ENCODE results near the gene ALX4. TPM values are rescaled to one million over a fixed set of nuclear protein-coding genes. Genes with fewer than 3 reads are reported as not detected.

The ALX4 gene
- total RNA-seq, 1 donor from 2014 or later, result not detected

GRCh38 chr11:44316659-44317240 is 6.8 kb upstream of the ALX4 start:
- no peak for TF ChIP-seq CTCF (IDR thresholded peaks at IDR 0.05)
- Histone ChIP-seq H3K4me1 (peaks cover 16% of the 10 kb centered on the region), H3K36me3 (no peaks in the 10 kb centered on the region), H3K27me3 (ENCODE audit: low read depth) (peaks cover 99% of the 10 kb centered on the region), H3K9me3 (no peaks in the 10 kb centered on the region), H3K4me3 (peak overlapping the region; percentile 30), H3K27ac (no peak overlapping the region)
- ATAC-seq (peak; percentile 16 to 25), DNase-seq (no peak)
- intact Hi-C loops (cut with DNase I), result no loop called here

- intact Hi-C loops (cut with DNase I), result no loop called here
- TF ChIP-seq CTCF (IDR thresholded peaks at IDR 0.05), result no peak
- peaks cover 16% of the 10 kb centered on the region for H3K4me1 ChIP-seq
- peak overlapping the region; percentile 30 for H3K4me3 ChIP-seq
- H3K9me3 ChIP-seq, result no peaks in the 10 kb centered on the region
- no peak overlapping the region for H3K27ac ChIP-seq
- no peak for DNase-seq
- ATAC-seq, result peak; percentile 16 to 39
- peaks cover 99% of the 10 kb centered on the region for H3K27me3 ChIP-seq (ENCODE audit: low read depth)
- no peaks in the 10 kb centered on the region for H3K36me3 ChIP-seq
Measured at GRCh38 chr11:44315947-44316658, 6.2 kb upstream of the ALX4 start.

- TF ChIP-seq CTCF (IDR thresholded peaks at IDR 0.05), result no peak
- peaks cover 20% of the 10 kb centered on the region for H3K4me1 ChIP-seq
- DNase-seq (no peak), ATAC-seq (no peak)
- no peak overlapping the region for H3K27ac ChIP-seq
- H3K36me3 ChIP-seq, result no peaks in the 10 kb centered on the region
- H3K9me3 ChIP-seq, result no peaks in the 10 kb centered on the region
- no peak overlapping the region for H3K4me3 ChIP-seq
- intact Hi-C loops (cut with DNase I), result no loop called here
- H3K27me3 ChIP-seq (ENCODE audit: low read depth), result peaks cover 99% of the 10 kb centered on the region
Measured at GRCh38 chr11:44314733-44315132, 4.8 kb upstream of the ALX4 start.

GRCh38 chr11:44313761-44314489 is 4.0 kb upstream of the ALX4 start:
- no peak for ATAC-seq
- no peak for DNase-seq
- no peak overlapping the region for H3K4me3 ChIP-seq
- H3K27ac ChIP-seq, result no peak overlapping the region
- no peak for TF ChIP-seq CTCF (IDR thresholded peaks at IDR 0.05)
- peaks cover 99% of the 10 kb centered on the region for H3K27me3 ChIP-seq (ENCODE audit: low read depth)
- H3K36me3 ChIP-seq, result no peaks in the 10 kb centered on the region
- H3K4me1 ChIP-seq, result peaks cover 26% of the 10 kb centered on the region
- intact Hi-C loops (cut with DNase I), result no loop called here
- no peaks in the 10 kb centered on the region for H3K9me3 ChIP-seq

GRCh38 chr11:44312876-44313275 is 2.9 kb upstream of the ALX4 start:
- no peak for TF ChIP-seq CTCF (IDR thresholded peaks at IDR 0.05)
- DNase-seq (no peak), ATAC-seq (no peak)
- Histone ChIP-seq H3K4me3 (no peak overlapping the region), H3K27me3 (ENCODE audit: low read depth) (peaks cover 99% of the 10 kb centered on the region), H3K36me3 (no peaks in the 10 kb centered on the region), H3K27ac (no peak overlapping the region), H3K4me1 (peaks cover 26% of the 10 kb centered on the region), H3K9me3 (no peaks in the 10 kb centered on the region)
- intact Hi-C loops (cut with DNase I), result no loop called here
